Measurements from ENCODE around the gene NF1.
"Not testable (repeated sequence)": the region's sequence is repeated elsewhere in the genome, so short reads cannot be mapped to it uniquely, and the experiment has no call there.

NF1 gene

DNA sequence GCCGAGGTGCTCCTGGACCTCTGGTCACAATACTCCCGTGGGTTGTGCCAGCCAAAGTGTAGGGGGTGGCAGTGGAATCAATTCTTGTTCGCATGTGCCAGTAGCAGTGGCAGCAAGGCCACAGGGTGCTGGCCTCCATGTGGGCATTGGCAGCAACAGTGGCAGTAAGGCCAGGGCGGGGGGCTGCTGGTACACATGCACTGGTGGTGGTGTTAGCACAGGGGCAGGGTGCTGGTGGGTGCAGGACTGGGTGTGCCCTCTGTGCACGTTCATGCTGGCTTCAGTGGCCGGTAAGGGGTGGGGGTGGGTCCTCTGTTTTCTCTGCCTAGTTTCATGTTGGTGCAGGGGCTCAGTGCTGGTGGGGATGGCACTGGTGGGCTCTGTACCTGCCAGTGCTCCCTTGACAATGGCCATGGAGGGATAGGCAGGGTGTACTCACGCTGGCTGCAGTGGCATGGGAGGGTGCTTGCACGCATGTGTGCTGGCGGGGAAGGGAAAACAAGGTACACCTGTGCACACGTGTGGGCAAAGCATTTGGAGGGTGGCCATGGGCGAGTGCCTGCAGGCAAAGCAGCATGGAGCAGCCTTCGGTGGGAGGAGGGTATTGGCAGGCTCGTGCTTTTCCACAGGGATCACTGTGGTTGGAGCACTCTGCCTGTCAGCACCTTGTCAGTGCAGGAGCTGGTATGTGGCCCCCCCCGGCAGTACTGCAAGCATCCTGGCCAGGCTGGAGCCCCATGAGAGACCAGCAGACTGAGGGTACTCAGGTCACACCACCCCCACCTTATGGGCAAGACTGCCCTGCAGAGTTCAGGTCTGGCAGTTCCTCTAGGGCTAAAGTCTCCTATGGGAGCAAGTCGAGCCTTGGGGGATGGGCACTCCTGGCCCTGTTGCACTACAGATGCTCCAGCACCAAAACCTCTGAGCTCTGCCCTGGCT, 35.8 kb downstream of the NF1 start:
- ATAC-seq (no peak), DNase-seq (no peak)

DNA sequence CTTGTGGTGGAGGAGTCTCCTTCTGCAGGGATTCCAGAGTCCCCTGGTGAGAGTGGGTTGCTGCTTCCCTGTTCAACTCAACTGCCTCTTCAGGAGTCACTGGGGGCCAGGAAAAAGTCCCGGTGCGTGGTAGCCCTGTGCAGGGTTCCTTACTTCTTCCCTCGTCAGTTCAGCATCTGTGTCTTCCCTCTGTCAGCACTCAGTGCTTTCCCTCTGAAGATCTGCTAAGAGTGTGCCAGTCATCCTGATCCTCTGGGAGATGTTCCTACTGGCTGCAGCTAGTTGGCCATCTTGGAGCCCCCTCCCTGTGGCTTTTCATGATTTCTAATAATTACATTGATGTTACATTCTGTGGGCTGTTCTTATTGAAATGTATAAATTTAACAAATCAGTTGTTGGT, 36.5 kb downstream of the NF1 start:
- ATAC-seq (no peak), DNase-seq (no peak)

DNA sequence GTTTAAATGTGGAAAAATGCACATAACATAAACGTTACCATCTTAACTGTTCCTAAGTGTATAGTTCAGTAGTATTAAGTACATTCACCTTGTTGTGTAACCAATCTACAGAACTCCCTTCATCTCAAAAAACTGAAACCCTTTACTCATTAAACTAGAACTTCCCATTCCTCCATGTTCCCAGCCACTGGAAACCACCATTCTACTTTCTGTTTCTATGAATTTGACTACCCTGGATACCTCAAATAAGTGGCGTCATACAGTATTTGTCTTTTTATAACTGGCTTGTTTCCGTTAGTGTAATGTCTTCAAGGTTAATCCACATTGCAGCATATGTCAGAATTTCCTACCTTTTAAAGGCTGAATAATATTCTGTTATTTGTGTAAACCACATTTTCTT, 38.2 kb downstream of the NF1 start:
- ATAC-seq (no peak), DNase-seq (no peak)

DNA sequence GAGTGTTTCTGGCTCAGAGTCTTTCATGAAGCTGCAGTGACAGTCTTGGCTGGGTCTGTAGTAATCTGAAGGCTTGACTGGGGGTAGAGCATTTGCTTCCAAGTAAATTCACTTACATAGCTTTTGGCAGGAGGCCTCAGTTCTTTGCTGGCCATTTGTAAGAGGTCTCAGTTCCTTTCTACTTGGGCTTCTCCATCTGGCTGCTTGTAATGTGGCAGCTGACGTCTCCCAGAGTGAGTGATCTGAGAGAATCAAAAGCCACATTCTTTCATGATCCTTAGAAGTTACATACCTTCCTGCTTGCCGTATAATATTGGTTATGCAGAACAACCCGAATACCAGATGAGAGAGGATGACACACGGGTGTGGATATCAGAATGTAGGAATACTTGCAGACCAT, 39.8 kb downstream of the NF1 start:
- ATAC-seq (no peak), DNase-seq (no peak)

DNA sequence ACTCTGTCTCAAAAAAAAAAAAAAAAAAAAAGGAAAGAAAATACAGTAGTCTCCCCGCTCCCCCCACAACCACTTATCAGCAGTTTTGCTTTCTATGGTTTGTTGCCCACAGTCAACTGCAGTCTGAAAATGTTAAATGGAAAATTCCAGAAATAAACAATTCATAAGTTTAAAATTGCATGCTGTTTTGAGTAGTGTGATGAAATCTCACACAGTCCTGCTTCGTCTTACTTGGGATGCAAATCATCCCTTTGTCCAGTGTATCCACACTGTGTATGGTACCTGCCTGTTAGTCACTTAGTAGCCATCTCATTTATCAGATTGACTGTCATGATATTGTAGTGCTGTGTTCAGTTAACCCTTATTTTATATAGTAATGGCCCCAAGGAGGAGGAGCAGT, 41.5 kb downstream of the NF1 start:
- ATAC-seq (no peak), DNase-seq (no peak)

DNA sequence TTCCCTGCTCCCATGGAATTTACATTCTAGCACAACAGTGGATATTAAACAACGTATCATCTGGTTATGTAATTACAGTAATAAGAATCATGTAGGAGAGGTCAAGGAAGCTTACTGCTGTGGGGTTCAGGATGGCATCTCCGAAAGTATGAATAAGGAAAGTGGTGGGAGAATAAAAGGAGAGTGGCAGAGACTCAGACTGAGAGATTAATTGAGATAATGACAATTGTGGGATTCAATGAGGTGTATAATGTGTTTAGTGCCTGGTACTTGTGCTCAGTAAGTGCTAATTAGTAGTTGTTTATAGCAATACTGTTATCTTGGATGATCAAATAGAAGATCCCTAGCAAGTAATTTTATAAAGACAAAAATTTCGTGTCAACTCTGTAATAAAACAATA, 45.3 kb downstream of the NF1 start:
- DNase-seq = no peak
- no peak for ATAC-seq

DNA sequence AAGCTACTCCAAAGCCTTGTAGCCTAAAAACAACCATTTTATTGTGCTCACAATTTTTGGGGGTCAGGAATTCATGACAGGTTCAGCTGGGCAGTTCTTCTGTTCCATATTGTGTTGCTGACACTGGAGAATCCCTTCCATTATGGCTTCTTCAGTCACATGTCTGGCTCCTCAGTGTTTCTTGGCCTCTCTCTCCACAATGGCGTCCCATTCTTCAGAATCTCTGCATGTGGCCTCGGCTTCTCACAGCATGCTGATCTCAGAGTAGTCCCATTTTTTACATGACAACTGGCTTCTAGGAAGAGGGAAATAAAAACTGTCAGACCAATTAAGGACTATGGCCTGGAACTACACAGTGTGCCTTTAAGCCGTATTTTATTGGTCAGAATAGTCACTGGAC, 49.7 kb downstream of the NF1 start:
- no peak for DNase-seq
- no peak for ATAC-seq

DNA sequence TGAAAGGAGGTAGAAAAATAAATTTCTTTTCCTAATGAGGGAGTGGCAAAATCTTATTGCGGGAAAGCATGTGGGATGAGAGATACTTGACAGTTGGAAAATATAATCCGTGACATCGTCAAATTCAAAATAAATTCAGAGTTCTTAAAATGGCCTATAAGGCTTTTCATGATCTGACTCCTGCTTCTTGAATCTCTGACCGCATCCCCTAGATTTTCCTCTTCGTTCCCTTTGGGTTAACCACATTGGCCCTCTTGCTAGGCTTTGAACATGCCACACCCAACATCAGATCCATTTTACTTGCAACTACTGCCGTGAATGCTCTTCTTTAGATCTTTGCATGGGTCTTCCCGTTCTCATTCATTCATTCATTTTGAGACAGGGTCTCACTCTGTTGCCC, 50.1 kb downstream of the NF1 start:
- ATAC-seq (no peak), DNase-seq (no peak)

DNA sequence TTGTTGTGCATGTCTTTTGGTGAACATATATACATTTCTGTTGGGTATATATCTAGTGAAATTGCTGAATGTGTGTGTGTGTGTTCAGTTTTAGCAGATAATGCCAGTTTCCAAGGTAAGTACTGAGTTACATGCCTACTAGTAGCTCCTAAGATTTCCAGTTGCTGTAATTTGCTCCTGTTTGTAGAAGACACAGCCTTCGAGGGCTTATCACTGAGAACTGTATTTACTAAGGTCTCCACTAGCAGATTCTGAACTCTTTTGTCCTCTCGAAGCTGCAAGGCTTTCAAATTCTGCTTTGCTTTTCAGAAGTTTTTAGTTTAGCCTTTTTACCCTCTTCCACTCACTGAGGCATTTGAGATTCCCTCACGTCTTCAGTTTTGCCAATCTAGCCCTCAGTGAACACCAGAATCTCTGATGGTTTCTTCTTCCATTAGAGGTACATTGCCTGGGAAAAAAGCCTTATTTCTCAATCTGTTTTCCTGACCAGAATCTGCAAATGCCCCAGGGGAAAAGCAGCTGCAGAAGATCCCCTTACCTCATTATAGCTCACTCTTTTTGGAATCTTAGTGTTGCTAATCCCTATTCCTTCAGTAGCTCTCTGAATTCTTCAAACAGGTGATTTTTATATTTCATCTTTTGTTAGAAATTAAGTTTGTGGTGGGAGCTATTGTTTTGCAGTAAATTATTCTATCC, 52.9 kb downstream of the NF1 start:
- ATAC-seq (no peak), DNase-seq (no peak)

DNA sequence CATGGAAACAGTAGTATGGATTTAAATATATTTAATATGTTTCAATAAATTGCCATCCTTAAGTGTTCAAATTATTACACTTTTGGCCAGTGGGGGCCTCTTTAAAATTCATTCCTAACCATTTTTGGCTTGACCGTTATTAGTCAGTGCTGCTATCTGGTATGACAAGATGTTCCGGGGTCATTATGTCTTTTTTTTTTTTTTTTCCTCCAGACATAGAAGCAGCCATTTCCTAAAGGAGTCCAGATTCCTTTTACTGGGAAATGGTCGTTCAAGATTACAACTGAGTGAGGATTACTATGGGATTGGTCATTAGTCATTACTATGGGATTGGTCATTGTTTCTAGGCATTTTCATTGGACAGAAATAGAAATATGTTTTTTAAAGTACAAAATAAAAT, 53.4 kb downstream of the NF1 start:
- DNase-seq (no peak), ATAC-seq (no peak)

DNA sequence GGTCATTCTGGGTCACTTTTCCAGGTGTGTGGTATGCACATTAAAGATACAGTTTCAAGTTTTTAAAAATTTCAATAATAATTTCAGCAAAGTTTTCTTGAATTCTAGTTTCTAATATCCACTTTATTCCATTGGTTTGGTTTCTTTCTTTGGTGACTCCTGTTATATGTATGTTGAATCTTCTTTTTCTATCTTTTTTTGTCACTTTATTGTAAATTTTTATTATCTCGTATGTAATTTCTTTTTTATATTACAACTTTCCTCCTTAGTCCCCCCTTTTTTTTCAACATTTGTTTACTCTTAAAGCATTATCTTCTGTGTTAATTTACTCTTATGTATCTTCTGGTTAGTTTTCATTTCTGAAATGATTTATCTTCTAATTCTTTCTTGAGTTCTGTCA, 57.5 kb downstream of the NF1 start:
- ATAC-seq = no peak

DNA sequence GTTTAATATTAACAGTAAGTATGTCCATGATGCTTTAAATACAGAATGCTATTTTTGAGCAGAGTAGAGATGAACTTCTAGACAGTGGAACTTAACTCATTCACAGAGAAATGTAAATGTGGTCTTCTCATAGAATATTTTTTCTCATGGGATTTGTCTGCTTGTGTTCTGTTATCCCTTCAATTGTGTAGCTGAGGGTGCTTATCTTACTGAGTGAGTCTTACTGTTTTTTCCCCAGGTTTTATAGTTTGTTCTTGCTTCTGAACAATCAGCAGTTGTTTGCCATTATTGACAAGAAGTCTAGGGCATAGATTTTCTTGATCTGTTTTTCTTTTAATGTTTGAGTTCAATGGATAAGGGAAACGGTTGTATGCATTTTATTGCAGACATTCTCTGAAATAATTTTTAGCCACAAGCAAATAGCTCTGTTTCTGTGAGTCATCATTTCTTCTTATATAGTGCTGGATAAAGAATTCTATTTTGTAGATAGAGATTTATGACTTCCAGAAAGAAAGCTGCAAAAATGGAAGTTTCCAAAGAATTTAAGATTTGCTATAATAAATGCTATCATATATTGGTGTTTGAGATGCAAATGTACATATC, 60.5 kb downstream of the NF1 start:
- ATAC-seq = no peak
- DNase-seq = no peak

More for the DNA sequence above, 57.5 kb downstream of the NF1 start:
- DNase-seq = no peak

DNA sequence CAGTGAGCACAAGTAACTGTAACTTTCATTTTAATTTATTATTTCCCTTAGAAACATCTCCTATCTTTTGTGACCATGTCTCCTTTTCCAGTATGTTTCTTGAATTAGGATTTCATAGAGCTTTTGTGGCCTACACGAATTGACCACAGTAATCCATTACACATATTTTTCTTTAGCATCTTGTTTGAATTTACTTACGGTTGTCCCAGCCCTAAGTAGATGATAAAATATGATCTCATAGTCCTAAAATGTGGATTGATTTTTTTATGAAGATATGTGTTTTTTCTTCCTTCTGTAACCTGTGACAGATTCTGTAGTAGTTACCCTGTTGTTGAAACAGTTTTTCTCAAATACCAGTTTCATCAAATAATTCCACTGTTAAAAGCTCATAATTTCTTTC, 61.5 kb downstream of the NF1 start:
- DNase-seq = no peak
- ATAC-seq = no peak

DNA sequence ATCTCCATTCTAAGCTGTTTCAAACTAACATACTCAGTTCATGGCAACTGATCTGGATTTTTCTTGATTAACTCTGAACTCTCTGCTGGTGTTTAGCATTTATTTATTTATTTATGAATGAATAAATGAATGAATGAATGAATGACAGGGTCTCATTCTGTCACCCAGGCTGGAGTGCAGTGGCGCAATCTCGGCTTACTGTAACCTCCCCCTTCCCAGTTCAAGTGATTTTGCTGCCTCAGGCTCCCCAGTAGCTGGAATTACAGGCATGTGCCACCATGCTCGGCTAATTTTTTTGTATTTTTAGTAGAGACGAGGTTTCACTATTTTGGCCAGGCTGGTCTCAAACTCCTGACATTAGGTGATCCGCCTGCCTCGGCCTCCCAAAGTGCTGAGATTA, 62.1 kb downstream of the NF1 start:
- not testable (repeated sequence) for ATAC-seq, DNase-seq

DNA sequence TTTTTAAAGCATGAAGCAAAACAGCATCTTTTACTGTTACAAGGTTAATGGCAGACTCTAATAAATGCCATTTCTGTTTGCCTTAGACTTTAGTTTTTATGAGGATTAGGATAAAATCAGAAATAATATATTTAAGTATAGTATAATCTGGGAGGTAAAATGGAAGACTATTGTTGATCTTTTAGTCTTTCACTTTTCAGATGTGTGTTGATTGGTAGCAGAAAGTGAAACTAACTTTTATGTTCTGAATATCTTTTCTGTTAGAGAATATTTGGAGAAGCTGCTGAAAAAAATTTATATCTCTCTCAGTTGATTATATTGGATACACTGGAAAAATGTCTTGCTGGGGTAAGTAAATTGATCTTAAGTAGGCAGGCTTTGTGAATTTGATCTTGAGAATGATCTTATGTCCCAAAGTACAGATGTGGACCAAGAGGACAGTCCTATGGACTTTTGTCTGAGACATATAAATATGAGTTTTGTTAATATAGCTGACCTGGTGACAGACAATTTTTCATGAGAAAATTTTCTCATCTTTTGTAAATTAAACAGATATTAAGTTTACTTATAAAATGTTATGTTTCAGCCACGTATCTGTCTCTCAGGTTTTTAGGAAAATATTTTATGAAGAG, 64.1 kb downstream of the NF1 start:
- ATAC-seq (no peak), DNase-seq (no peak)

DNA sequence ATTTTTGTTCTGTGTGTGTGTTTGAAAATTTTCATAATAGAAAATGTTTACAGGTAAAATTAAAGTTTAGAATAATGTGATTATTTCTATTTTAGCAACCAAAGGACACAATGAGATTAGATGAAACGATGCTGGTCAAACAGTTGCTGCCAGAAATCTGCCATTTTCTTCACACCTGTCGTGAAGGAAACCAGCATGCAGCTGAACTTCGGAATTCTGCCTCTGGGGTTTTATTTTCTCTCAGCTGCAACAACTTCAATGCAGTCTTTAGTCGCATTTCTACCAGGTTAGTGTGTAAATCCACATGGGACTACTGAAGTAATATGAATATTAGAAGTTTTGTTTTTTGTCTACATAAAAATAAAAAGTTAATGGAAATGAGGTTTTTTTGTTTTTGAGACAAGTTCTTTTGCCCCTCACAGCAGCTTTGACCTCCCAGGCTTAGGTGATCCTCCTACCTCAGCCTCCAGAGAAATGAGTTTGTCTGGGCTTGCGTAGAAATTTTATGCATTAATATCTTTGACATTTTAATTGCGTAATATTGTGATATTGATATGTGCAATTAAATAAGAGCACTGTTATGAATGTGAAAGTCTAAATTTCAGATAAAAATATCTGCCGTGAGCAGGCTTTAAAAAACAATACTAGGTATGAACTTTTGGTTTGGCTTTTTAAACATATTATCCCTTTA, 68.5 kb downstream of the NF1 start:
- ATAC-seq (no peak), DNase-seq (no peak)

DNA sequence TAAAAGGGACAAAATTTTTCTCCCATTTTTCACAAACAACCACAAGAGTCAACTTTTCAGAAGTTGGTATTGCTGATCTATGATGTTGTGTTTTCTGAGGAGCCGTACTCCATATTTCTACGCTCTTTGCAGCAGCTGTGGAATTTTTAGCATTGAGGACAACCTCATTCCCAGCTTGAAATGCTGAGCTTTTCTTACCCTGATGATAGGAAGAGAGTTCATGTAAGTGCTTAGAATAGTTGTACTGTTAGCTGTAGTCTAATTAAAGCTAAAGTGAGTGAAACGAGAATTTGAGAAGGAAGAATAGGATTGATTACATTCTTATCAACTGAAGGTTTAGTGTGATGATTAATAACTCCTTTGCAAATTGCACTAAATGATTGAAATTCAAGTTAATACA, 72.3 kb downstream of the NF1 start:
- no peak for ATAC-seq
- DNase-seq = no peak

DNA sequence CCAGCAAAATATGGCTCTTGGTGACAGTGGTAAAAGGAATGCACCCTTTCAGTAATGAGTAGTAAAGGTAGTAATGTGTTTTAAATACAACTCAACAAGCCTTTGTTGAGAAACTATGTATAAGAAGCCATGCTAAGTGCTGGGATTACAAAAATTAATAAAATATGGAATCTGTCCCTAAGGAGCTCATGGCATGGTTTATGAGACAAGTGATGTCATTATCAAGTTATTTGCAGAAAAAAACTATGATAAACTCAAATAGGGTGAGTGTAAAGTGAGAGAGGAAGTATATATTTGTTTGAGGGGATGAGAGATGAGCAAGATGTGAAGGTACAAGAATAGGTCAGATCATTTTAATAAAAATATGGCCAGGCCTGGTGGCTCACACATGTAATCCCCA, 76.9 kb downstream of the NF1 start:
- no peak for ATAC-seq

DNA sequence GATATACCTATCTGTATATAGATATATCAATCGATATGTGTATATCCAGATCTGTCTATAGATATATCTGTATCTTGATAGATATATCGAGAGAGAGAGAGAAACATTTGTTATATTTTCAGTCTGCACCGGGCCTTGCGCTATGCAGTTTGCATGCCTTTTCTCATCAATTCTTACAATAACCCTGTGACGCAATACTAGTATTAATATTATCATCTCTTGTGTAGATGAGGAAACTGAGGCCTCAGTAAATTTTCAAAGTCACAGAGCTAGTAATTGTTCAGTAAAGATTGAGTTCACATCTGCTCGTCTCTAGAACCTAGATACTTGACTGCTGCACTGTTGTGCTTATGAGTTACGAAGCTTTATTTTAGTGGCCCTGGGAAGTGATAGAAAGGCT, 77.6 kb downstream of the NF1 start:
- ATAC-seq (no peak), DNase-seq (no peak)

More for the DNA sequence above, 76.9 kb downstream of the NF1 start:
- DNase-seq = no peak

DNA sequence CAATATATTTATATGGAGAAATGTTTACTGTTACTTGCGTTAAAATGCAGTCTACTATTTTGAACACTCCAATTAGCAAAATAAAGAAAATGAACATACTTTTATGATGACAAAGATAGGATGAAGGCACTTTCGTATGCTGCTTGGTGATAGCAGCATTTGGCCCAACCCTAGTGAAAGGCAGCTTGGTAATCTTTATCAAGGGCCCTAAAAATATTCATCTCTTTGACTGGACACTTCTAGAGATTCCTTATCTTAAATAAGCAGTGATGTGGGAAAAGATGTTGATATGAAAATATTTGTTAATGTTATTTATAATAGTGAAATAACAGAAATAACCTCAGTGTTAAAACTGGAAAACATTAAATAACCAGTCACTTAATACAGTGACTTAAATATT, 79.4 kb downstream of the NF1 start:
- ATAC-seq = no peak

DNA sequence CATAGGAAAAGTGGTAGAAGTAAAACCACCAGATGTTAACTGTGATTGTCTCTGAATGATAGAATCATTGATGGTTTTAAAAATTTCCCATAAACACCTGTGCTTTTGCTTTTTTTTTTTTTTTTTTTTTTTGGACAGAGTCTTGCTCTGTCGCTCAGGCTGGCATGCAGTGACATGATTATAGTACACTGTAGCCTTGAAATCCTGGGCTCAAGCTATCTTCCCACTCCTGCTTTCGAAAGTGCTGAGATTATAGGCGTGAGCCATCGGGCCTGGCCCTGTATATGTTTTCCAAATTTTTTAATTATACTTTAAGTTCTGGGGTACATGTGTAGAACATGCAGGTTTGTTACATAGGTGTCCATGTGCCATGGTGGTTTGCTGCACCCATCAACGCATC, 80.5 kb downstream of the NF1 start:
- DNase-seq (no peak), ATAC-seq (no peak)

More for the DNA sequence above, 79.4 kb downstream of the NF1 start:
- no peak for DNase-seq

DNA sequence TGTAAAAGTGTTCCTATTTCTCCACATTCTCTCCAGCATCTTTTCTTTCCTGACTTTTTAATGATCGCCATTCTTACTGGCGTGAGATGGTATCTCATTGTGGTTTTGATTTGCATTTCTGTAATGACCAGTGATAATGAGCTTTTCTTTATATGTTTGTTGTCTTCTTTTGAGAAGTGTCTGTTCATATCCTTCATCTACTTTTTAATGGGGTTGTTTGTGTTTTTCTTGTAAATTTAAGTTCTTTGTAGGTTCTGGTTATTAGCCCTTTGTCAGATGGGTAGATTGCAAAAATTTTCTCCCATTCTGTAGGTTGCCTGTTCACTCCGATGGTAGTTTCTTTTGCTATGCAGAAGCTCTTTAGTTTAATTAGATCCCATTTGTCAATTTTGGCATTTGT, 81.4 kb downstream of the NF1 start:
- DNase-seq, ATAC-seq: not testable (repeated sequence)
